Kidney (tissue), 14 donors: ENCODE results near the gene HSBP1L1. TPM values are rescaled to one million over a fixed set of nuclear protein-coding genes. Genes with fewer than 3 reads are reported as not detected.

Experiments
- DNase-seq, 5 donors: peaks; one replicate each; pipeline ENCODE4 v3.0.0-alpha.2; 2013 to 2020
- FAIRE-seq: peaks from 2 replicates; lab custom pipeline; 2012; peaks lifted over from hg19 to GRCh38; lab: Jason Lieb, UNC
- H3K27ac ChIP-seq, 2 donors: one replicate each; pipeline ENCODE4 v1.7.0; 2013; ENCODE audit warnings: low read depth in 2 of 2, low read length in 2 of 2, inconsistent platforms in 1 of 2
- H3K27me3 ChIP-seq: one replicate; pipeline ENCODE4 v1.7.1; 2013; ENCODE audit warnings: low read length, inconsistent platforms; ENCODE audit not compliant: control insufficient read depth, insufficient read depth
- H3K36me3 ChIP-seq, 3 donors: one replicate each; pipeline versions ENCODE4 v1.7.0 to v1.7.1; 2013; ENCODE audit warnings: low read length in 3 of 3, control low read depth in 1 of 3, inconsistent platforms in 1 of 3; ENCODE audit not compliant: insufficient read depth in 3 of 3, control insufficient read depth in 2 of 3
- H3K4me1 ChIP-seq, 3 donors: one replicate each; pipeline versions ENCODE4 v1.7.0 to v1.7.1; 2013; ENCODE audit warnings: low read length in 3 of 3, inconsistent platforms in 1 of 3, low read depth in 1 of 3; ENCODE audit not compliant: control insufficient read depth in 2 of 3, insufficient read depth in 2 of 3
- H3K4me3 ChIP-seq, 3 donors: one replicate each; pipeline versions ENCODE4 v1.7.0 to v1.8.1; 2013; ENCODE audit warnings: low read length in 3 of 3, control low read depth in 1 of 3, inconsistent platforms in 1 of 3
- H3K9ac ChIP-seq, 3 donors: one replicate each; pipeline versions ENCODE4 v1.7.0 to v1.7.1; 2013; ENCODE audit warnings: low read length in 3 of 3, control low read depth in 1 of 3, inconsistent platforms in 1 of 3
- H3K9me3 ChIP-seq, 3 donors: one replicate each; pipeline versions ENCODE4 v1.7.0 to v1.7.1; 2013; ENCODE audit warnings: low read length in 3 of 3, control low read depth in 1 of 3, inconsistent platforms in 1 of 3; ENCODE audit not compliant: control insufficient read depth in 2 of 3, insufficient read depth in 1 of 3
- CTCF ChIP-seq: IDR thresholded peaks from 3 replicates; pipeline ENCODE4 v1.5.1; 2012; ENCODE audit warnings: mild to moderate bottlenecking, moderate library complexity, borderline replicate concordance; ENCODE audit not compliant: insufficient read depth; ENCODE audit errors: extremely low read depth
- intact Hi-C: fragments of 100-400 bp; cut with DNase I; formaldehyde crosslinking; loops from one replicate; pipeline ENCODE4 v1.11.1; 2022
- polyA plus RNA-seq: library from polyadenylated mRNA; stranded (reverse); fragments of 350-450 nt; fragmentation: Illumina TruSeq; extraction: RNeasy Lipid Tissue Mini Kit (QIAGEN cat#74804); gene quantifications from one replicate; pipeline ENCODE4 v1.2.3, GENCODE V29; 2014; ENCODE audit warnings: low read depth, low replicate concordance; ENCODE audit not compliant: insufficient read depth
- total RNA-seq: library from RNA; stranded (reverse); fragmentation: NEBNext Ultra II Directional; extraction: Animal tissue kit (Norgen Biotek cat#: 25700); gene quantifications from one replicate; pipeline ENCODE4 v1.2.1, GENCODE V29; 2021
- donor health status: control.
- donor health status: control.
- donor health status: control.
- donor health status: control.
- donor health status: control.
- donor health status: DM: yes; HTN: yes; CAD: no.
- donor health status: Normal renal cell carcinoma (clear cell type).

Gene HSBP1L1
- total and polyA plus RNA-seq, 2 donors from 2014 or later, result 26.0 to 43.6 TPM

GRCh38 chr18:79950515-79951341 lies 13.7 kb upstream of the HSBP1L1 start:
- intact Hi-C loops, result no loop called here
- peaks cover 0 to 35% (median 29%) of the 10 kb centered on the region in 3 donors for H3K4me1 ChIP-seq
- H3K9me3 ChIP-seq, result no peaks in the 10 kb centered on the region
- peak overlapping the region; percentile 83 to 84 for H3K27ac ChIP-seq
- no peak for TF ChIP-seq CTCF
- H3K36me3 ChIP-seq, result peaks cover 0 to 16% (median 0%) of the 10 kb centered on the region in 3 donors
- H3K9ac ChIP-seq, result peak overlapping the region; percentile 32 to 92 (median 82)
- FAIRE-seq (no peak), DNase-seq (peak in 4 of 5 donors; percentile 27 to 84 (median 58))
- H3K4me3 ChIP-seq, result peak overlapping the region; percentile 54 to 84 (median 83)
- H3K27me3 ChIP-seq, result no peaks in the 10 kb centered on the region

GRCh38 chr18:79951545-79952455 lies 12.6 kb upstream of the HSBP1L1 start, which contains the start of gene SLC66A2:
Gene SLC66A2, minus strand, starts transcription at chr18:79951653. Its CDS starts 727 bp downstream, at chr18:79950926.
- DNase-seq (peak; percentile 90 to 97 (median 94)), FAIRE-seq (no peak)
- no peaks in the 10 kb centered on the region for H3K27me3 ChIP-seq
- peak within 1 kb of the TSS; percentile 32 to 92 (median 82) for H3K9ac ChIP-seq
- peaks cover 0 to 31% (median 25%) of the 10 kb centered on the region in 3 donors for H3K4me1 ChIP-seq
- no peaks in the 10 kb centered on the region for H3K9me3 ChIP-seq
- peak within 1 kb of the TSS; percentile 54 to 84 (median 83) for H3K4me3 ChIP-seq
- peak within 1 kb of the TSS; percentile 83 to 84 for H3K27ac ChIP-seq
- intact Hi-C loops, result no loop called here
- no peak for TF ChIP-seq CTCF
- peaks cover 0 to 16% (median 0%) of the 10 kb centered on the region in 3 donors for H3K36me3 ChIP-seq

GRCh38 chr18:79952456-79952995 lies 11.9 kb upstream of the HSBP1L1 start:
- H3K9me3 ChIP-seq, result no peaks in the 10 kb centered on the region
- H3K4me1 ChIP-seq, result peaks cover 0 to 27% (median 23%) of the 10 kb centered on the region in 3 donors
- H3K27ac ChIP-seq, result no peak overlapping the region
- H3K4me3 ChIP-seq, result peak overlapping the region in 1 of 3 donors; percentile 57
- H3K9ac ChIP-seq, result no peak overlapping the region
- no peak for TF ChIP-seq CTCF
- peaks cover 0 to 12% (median 0%) of the 10 kb centered on the region in 3 donors for H3K36me3 ChIP-seq
- intact Hi-C loops, result no loop called here
- DNase-seq (peak in 2 of 5 donors; percentile 80 to 83), FAIRE-seq (no peak)
- no peaks in the 10 kb centered on the region for H3K27me3 ChIP-seq
